SJCRH30 (cell line): Measurements from ENCODE around the gene TLE4. TPM values are rescaled to one million over a fixed set of nuclear protein-coding genes. Genes with fewer than 3 reads are reported as not detected.

Experiments
- DNase-seq, 2 experiments: peaks; one replicate each; pipeline ENCODE4 v3.0.0-alpha.2; 2015 to 2020
- H3K27ac ChIP-seq: fragments of 250-450 bp; sonication (Bioruptor Pico); 2 replicates; pipeline ENCODE4 v1.5.1; 2020; ENCODE audit warnings: mild to moderate bottlenecking, moderate library complexity
- H3K27me3 ChIP-seq: fragments of 250-450 bp; sonication (Bioruptor Pico); 2 replicates; pipeline ENCODE4 v1.5.1; 2020; ENCODE audit warnings: mild to moderate bottlenecking, moderate library complexity
- H3K36me3 ChIP-seq: fragments of 250-450 bp; sonication (Bioruptor Pico); 2 replicates; pipeline ENCODE4 v1.5.1; 2020; ENCODE audit warnings: mild to moderate bottlenecking, moderate library complexity
- H3K4me1 ChIP-seq: fragments of 250-450 bp; sonication (Bioruptor Pico); 2 replicates; pipeline ENCODE4 v1.5.1; 2020; ENCODE audit warnings: mild to moderate bottlenecking, moderate library complexity
- H3K4me3 ChIP-seq: fragments of 250-450 bp; sonication (Bioruptor Pico); 2 replicates; pipeline ENCODE4 v1.5.1; 2020; ENCODE audit warnings: mild to moderate bottlenecking, moderate library complexity
- H3K9me3 ChIP-seq: fragments of 250-450 bp; sonication (Bioruptor Pico); replicated peaks from 2 replicates; pipeline ENCODE4 v1.5.1; 2020; ENCODE audit warnings: mild to moderate bottlenecking, moderate library complexity
- total RNA-seq: library from RNA; depleted of rRNA; stranded (reverse); fragments of >200 nt; shearing (Covaris generic); gene quantifications from 2 replicates; pipeline ENCODE4 v1.2.3, GENCODE V29; 2014

Gene TLE4
- total RNA-seq, 1 experiment from 2014 or later, result 103 TPM

- peaks cover 18% of the 10 kb centered on the region for H3K4me1 ChIP-seq
- peak in 1 of 2 experiments; percentile 46 for DNase-seq
- no peaks in the 10 kb centered on the region for H3K36me3 ChIP-seq
These were observed 6.5 kb upstream of the TLE4 start for GRCh38 chr9:79565245-79565644.

DNA sequence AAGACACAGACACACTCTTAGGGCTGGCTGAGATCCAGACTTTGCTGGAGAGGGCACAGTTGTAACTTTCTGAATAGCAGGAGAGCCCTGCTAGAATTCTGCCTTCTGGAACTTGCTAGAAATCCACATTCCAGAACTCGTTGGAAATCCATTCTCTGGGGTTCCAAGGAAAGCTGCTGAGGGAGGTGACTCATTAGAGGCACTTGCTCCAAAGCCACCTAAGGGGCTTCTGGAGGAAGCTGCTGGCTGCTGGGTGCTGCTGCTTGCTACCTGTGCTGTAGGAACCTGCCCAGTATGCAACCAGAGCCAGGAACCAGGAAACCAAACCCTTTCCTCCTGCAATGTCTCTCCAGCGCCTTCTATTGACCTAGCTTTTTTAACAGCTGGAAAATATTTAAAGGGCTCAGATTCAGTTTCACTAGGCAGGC lies 4.1 kb upstream of the TLE4 start:
- no peaks in the 10 kb centered on the region for H3K27me3 ChIP-seq
- no peaks in the 10 kb centered on the region for H3K9me3 ChIP-seq
- H3K36me3 ChIP-seq, result no peaks in the 10 kb centered on the region
- DNase-seq, result no peak
- H3K4me3 ChIP-seq, result no peak overlapping the region
- no peak overlapping the region for H3K27ac ChIP-seq
- H3K4me1 ChIP-seq, result peaks cover 9% of the 10 kb centered on the region

More at GRCh38 chr9:79565245-79565644, 6.5 kb upstream of the TLE4 start:
- Histone ChIP-seq H3K27ac (no peak overlapping the region), H3K9me3 (no peaks in the 10 kb centered on the region), H3K4me3 (no peak overlapping the region), H3K27me3 (no peaks in the 10 kb centered on the region)

- no peak overlapping the region for H3K27ac ChIP-seq
- no peaks in the 10 kb centered on the region for H3K27me3 ChIP-seq
- no peak overlapping the region for H3K4me3 ChIP-seq
- no peak for DNase-seq
- no peaks in the 10 kb centered on the region for H3K9me3 ChIP-seq
- no peaks in the 10 kb centered on the region for H3K36me3 ChIP-seq
- H3K4me1 ChIP-seq, result 0 out of 2 replicates have a peak, but pooled peaks cover 3% of the 10 kb centered on the region
These were observed 3.2 kb upstream of the TLE4 start for GRCh38 chr9:79568337-79569101.

- no peak for DNase-seq
- Histone ChIP-seq H3K27ac (peak overlapping the region; percentile 94), H3K4me1 (0 out of 2 replicates have a peak, but pooled peaks cover 3% of the 10 kb centered on the region), H3K36me3 (no peaks in the 10 kb centered on the region), H3K9me3 (no peaks in the 10 kb centered on the region), H3K27me3 (no peaks in the 10 kb centered on the region), H3K4me3 (peak overlapping the region; percentile 70)
These were observed 1.8 kb upstream of the TLE4 start for GRCh38 chr9:79569814-79570447.

- H3K4me1 ChIP-seq, result no peaks in the 10 kb centered on the region
- H3K4me3 ChIP-seq, result peak overlapping the region; percentile 70
- no peaks in the 10 kb centered on the region; the same call in 1 of the 2 replicates for H3K36me3 ChIP-seq
- H3K27ac ChIP-seq, result peak overlapping the region; percentile 94
- H3K9me3 ChIP-seq, result no peaks in the 10 kb centered on the region
- peak; percentile 62 to 67 for DNase-seq
- H3K27me3 ChIP-seq, result no peaks in the 10 kb centered on the region
These were observed 1.1 kb upstream of the TLE4 start for GRCh38 chr9:79570448-79571308.

GRCh38 chr9:79572032-79572607 lies 355 bp downstream of the TLE4 start:
- H3K9me3 ChIP-seq, result no peaks in the 10 kb centered on the region
- peaks cover 14% of the 10 kb centered on the region for H3K36me3 ChIP-seq
- peaks cover 2% of the 10 kb centered on the region; the same call in 1 of the 2 replicates for H3K4me1 ChIP-seq
- no peak for DNase-seq
- peak overlapping the region; percentile 63 for H3K27ac ChIP-seq
- peak overlapping the region; percentile 95 for H3K4me3 ChIP-seq
- no peaks in the 10 kb centered on the region for H3K27me3 ChIP-seq

DNA sequence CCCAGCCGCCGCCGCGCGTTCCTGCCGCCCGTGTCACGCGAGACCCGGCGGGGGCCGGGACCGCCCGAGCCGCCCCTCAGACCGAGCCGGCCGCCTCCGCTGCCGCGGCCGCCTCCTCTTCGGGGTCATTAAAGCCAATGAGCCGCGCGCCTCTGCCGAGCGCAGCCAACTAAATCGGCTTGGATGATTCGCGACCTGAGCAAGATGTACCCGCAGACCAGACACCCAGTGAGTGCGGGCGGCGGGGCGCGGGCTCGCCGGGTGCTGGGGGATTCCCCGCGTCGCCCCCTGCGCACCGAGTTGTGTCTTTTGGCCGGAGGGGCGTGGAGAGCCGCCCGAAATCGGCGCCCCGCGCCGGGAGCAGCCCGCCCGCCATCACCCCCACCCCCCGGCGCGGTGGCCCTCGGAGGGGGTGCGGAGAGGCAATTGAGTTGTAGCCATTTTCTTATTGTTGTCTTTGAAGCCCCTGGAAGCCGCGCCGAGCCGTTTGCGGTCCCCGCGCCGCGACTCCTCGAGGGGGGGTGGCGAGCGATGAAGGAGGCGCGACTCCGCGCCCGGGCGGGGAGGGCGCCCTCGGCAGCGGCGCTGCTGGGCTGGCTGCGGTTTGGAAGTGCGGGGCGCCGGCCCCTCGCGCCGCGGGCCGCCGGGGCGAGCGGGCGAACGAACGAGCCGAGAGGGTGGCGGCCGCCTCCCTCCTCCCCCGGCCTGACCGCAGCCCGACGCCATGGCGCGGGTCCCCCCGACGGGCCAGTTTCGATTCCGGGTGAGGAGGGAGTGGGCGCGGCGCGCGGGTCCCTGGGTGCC lies 1.0 kb downstream of the TLE4 start:
- Histone ChIP-seq H3K27me3 (no peaks in the 10 kb centered on the region), H3K27ac (peak overlapping the region; percentile 82), H3K9me3 (no peaks in the 10 kb centered on the region), H3K4me3 (peak overlapping the region; percentile 95), H3K36me3 (peaks cover 20% of the 10 kb centered on the region), H3K4me1 (peaks cover 2% of the 10 kb centered on the region; the same call in 1 of the 2 replicates)
- peak; percentile 55 to 70 for DNase-seq

DNA sequence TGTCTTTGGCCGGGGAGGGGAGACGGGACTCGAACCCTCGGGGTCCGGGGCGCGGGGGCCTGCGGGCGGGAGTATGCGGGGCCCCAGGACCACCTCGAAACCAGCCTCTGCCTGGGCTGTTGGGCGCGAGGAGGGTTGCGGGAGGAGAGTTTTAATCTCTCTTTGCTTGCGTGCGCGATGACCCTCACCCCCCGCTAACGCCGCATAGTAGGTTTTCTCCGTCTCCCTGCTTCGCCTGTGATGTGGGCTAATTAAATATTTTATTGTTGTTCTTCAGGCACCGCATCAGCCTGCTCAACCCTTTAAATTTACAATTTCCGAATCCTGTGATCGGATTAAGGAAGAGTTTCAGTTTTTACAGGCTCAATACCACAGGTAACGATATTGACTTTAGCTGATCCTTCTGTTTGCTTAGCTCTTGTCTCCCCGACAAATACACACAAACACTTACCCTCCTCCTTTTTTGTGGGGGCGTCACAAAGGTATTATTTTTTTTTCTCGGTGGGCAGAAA lies 1.7 kb downstream of the TLE4 start:
- Histone ChIP-seq H3K4me1 (peaks cover 4% of the 10 kb centered on the region; the same call in 1 of the 2 replicates), H3K4me3 (peak overlapping the region; percentile 95), H3K27me3 (no peaks in the 10 kb centered on the region), H3K27ac (peak overlapping the region; percentile 82), H3K9me3 (no peaks in the 10 kb centered on the region), H3K36me3 (peaks cover 27% of the 10 kb centered on the region)
- peak in 1 of 2 experiments; percentile 49 for DNase-seq

DNA sequence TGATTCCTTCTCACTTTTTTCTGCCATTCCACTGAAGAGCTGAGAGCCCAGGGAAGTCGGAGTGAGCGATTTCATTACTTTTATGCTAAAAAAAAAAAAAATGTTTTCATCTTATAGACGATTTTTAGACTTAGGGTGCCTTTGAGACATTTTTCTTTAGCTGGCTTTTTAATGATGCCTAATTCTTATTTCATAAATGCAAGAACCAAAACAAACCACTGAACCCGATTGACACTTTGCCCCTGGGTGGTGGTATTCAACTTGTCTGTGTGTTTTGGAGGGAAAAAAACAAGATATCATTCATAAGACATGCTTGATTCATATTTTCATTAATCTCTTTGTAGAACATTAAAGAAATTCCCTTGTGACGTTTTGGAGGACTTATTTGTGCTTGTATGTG lies 2.4 kb downstream of the TLE4 start:
- peaks cover 4% of the 10 kb centered on the region; the same call in 1 of the 2 replicates for H3K4me1 ChIP-seq
- H3K27ac ChIP-seq, result peak overlapping the region; percentile 82; the same call in 1 of the 2 replicates
- H3K4me3 ChIP-seq, result peak overlapping the region; percentile 95
- no peaks in the 10 kb centered on the region for H3K9me3 ChIP-seq
- H3K27me3 ChIP-seq, result no peaks in the 10 kb centered on the region
- DNase-seq, result peak in 1 of 2 experiments; percentile 40
- peaks cover 31% of the 10 kb centered on the region for H3K36me3 ChIP-seq

GRCh38 chr9:79574781-79575180 lies 3.0 kb downstream of the TLE4 start:
- peak overlapping the region; percentile 82; the same call in 1 of the 2 replicates for H3K27ac ChIP-seq
- H3K4me3 ChIP-seq, result peak overlapping the region; percentile 95
- DNase-seq, result peak in 1 of 2 experiments; percentile 47

DNA sequence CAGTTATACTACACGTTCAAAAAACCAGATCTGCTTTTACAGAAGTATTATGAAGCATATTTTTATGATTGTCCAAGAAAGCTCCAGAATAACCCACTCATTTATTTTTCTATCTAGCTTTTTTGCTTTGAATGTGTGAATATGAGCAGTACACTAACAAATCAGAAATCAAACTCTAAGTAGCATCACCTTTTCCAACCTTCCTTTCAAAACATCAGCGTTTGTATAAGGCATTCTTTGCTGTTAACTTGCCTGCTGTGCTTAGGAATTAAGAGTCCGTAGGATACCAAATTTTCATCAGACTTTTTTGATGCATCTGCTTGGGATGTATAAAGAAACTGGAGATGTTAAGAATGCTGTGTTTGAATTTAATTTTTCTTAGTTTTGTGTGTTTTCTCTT lies 3.8 kb downstream of the TLE4 start:
- H3K27me3 ChIP-seq, result no peaks in the 10 kb centered on the region
- H3K36me3 ChIP-seq, result peaks cover 44% of the 10 kb centered on the region
- no peaks in the 10 kb centered on the region for H3K9me3 ChIP-seq
- peaks cover 4% of the 10 kb centered on the region; the same call in 1 of the 2 replicates for H3K4me1 ChIP-seq
- no peak overlapping the region for H3K4me3 ChIP-seq
- H3K27ac ChIP-seq, result no peak overlapping the region
- peak in 1 of 2 experiments; percentile 20 for DNase-seq

More at GRCh38 chr9:79574781-79575180, 3.0 kb downstream of the TLE4 start:
- Histone ChIP-seq H3K27me3 (no peaks in the 10 kb centered on the region), H3K9me3 (no peaks in the 10 kb centered on the region), H3K4me1 (peaks cover 4% of the 10 kb centered on the region; the same call in 1 of the 2 replicates), H3K36me3 (peaks cover 38% of the 10 kb centered on the region)

DNA sequence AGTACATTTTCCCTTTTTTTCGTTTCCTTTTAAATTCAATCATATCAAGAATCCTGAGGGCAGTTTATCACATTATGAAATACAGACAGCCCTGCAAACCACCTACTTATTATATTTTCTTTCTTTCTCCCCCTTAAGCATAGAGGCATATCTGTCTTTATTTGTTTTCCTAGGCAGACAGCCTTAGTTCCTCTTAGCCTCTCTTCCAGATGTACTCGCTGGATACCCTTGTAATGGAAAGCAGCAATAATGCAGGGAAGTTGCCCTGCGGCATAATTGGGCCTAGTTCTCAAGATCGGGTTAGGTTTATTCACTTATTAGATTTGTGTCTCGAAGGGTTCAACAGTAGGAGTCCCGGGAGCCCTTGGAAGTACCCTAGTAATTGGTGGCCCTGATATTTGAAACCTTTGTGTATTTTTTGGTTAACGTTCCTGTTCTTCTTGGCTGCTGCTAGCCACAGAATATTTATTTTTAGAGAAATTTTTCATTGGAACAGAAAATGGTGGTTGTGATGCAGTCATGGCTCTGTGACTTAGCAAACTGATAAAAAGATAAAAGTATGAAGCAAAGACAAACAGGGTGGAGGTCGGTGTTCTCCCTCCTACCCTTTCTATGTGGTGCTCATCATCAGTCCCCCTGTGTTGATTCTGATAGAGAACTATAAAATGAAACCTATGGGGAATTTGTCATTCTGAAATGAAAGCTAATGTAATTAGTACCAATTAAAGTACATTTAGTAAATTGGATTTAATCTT lies 6.4 kb downstream of the TLE4 start:
- Histone ChIP-seq H3K36me3 (peaks cover 61% of the 10 kb centered on the region), H3K4me3 (no peak overlapping the region)

GRCh38 chr9:79578891-79579290 lies 7.1 kb downstream of the TLE4 start:
- Histone ChIP-seq H3K27ac (no peak overlapping the region), H3K4me1 (peaks cover 4% of the 10 kb centered on the region; the same call in 1 of the 2 replicates), H3K27me3 (no peaks in the 10 kb centered on the region), H3K9me3 (no peaks in the 10 kb centered on the region), H3K4me3 (no peak overlapping the region), H3K36me3 (peaks cover 69% of the 10 kb centered on the region)
- no peak for DNase-seq

More for the DNA sequence above, 6.4 kb downstream of the TLE4 start:
- H3K9me3 ChIP-seq, result no peaks in the 10 kb centered on the region
- H3K27ac ChIP-seq, result no peak overlapping the region
- H3K4me1 ChIP-seq, result peaks cover 4% of the 10 kb centered on the region; the same call in 1 of the 2 replicates
- no peaks in the 10 kb centered on the region for H3K27me3 ChIP-seq
- DNase-seq, result no peak
